Fibroblast of gingiva (primary cell): Measurements from ENCODE around the gene ARHGAP42.

ENCODE experiments used
- DNase-seq: peaks from one replicate; pipeline ENCODE4 v3.0.0-alpha.2; 2011; ENCODE audit warnings: low read depth

Gene ARHGAP42

DNA sequence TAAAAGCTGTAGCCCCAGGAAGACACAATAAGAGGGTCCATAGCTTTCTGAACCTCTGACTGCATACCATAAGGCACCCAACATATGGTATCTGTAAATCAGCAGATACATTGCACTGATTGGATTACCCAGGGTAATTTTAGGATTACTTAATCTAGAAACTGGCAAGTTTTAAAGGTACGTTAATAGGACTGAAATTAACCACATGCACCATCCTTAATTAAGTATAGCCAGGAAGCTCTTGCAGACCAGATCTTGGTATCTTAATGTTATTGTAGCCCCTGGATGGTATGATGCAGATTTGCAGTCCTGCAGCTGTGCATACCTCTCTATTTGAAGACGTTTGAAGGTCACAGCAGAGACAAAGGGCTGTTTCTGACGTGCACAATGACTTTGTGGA is 72.8 kb downstream of the ARHGAP42 start:
- no peak for DNase-seq

- no peak for DNase-seq
These were observed 73.7 kb downstream of the ARHGAP42 start for GRCh38 chr11:100760744-100761143.

GRCh38 chr11:100761841-100762240 is 74.8 kb downstream of the ARHGAP42 start:
- DNase-seq: peak; percentile 17

DNA sequence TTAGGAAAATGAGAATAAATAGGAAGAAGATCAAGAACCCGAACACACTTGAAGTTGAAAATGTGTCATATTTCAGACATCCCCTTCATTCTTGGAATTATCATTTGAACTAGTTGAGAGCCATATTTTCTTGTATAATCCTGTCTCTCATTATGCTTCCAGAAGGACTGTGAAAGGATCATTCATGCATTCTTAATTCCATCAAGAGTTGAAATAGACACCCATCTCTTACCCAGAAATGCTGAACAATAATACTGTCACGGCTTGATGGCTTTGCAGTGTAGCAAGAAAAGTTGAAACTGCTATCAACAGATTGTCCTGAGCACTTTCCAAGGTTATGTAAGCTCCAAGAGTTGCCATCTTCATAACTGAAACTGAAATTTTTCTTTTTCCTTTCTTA is 79.7 kb downstream of the ARHGAP42 start:
- DNase-seq: no peak

GRCh38 chr11:100769165-100769564 is 82.1 kb downstream of the ARHGAP42 start:
- DNase-seq: no peak

DNA sequence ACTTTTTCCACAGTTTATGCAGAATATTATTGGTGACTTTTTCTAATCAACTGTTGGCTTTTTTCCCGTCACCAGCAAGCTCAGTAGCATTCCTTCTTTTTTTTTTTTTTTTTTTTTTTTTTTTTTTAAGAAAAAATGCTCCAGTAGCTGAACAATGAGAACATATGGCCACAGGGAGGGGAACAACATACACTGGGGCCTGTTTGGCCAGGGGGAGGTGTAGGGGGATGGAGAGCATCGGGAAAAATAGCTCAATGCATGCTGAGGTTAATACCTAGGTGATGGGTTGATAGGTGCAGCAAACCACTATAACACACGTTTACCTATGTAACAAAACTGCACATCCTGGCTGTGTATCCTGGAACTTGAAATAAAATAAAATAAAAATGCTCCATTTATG is 82.5 kb downstream of the ARHGAP42 start:
- DNase-seq: no peak

GRCh38 chr11:100774132-100774531 is 87.0 kb downstream of the ARHGAP42 start:
- no peak for DNase-seq

DNA sequence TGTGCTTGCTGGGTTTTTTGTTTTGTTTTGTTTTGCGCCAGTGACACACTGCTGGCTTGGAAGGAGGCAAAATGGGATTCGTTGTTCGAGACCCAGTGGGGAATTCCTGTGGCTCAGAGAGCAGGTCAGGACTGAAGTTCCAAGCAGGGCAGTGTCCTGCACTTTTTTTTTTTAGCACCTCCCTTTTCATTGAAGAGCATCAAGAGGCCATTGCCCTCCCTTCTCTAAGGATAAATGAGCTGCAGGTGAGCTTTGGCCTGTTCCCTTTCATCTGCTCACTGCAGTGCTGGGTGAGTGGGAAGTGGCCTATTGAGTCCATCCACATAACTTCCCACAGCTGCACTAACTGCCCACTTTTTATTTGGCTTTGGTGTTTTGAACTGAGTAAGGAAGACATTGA is 87.8 kb downstream of the ARHGAP42 start:
- no peak for DNase-seq

- peak; percentile 18 for DNase-seq
These were observed 89.3 kb downstream of the ARHGAP42 start for GRCh38 chr11:100776212-100776896.

GRCh38 chr11:100777103-100777502 is 90.0 kb downstream of the ARHGAP42 start:
- no peak for DNase-seq

GRCh38 chr11:100777736-100778135 is 90.6 kb downstream of the ARHGAP42 start:
- DNase-seq: no peak

DNA sequence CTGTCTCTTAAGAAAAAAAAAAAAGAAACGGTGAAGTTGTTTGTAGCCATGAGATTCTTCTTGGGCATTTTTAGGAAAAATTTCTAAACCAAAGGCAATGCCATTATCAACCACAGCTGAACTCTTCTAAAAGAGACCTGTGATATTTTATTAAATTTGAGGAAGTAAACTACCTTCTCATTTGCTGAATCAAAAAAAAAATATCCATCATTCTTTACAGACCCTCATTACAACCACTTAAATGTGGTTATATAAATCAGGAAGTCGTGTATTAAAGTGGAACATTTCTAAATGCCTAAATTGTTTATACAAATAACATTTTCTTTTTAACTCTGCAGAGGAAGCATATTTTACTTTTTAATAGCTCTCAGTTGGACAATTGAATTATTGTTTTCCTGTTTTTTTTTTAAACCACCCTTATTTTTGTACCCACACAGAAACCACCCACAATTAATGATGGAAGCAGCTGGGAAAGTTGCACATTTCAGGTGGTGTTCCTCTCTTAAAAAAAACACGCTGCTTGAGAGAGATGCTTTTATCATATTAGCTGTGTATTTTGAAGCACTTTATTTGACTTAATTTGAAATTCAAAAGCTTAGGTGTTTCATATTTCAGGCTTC is 91.2 kb downstream of the ARHGAP42 start:
- DNase-seq: no peak

DNA sequence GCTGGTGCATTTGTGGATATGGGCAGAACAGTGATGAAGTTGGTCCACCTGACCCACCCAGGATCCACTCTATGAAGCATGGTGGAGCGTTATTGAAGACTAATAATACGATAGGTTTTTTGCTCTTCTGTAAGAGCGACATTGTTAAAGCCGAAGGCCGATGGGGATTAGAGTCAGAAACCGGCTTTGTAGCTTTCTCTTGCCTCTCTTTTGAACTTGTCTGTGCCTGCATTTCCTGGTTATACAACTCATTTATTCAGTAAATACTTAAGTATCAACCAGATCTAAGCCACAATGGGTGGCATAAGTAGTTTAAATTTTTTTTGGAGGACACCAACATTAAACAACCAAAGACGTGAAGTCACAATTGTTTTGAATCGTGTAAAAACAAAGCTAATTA is 93.4 kb downstream of the ARHGAP42 start:
- no peak for DNase-seq

DNA sequence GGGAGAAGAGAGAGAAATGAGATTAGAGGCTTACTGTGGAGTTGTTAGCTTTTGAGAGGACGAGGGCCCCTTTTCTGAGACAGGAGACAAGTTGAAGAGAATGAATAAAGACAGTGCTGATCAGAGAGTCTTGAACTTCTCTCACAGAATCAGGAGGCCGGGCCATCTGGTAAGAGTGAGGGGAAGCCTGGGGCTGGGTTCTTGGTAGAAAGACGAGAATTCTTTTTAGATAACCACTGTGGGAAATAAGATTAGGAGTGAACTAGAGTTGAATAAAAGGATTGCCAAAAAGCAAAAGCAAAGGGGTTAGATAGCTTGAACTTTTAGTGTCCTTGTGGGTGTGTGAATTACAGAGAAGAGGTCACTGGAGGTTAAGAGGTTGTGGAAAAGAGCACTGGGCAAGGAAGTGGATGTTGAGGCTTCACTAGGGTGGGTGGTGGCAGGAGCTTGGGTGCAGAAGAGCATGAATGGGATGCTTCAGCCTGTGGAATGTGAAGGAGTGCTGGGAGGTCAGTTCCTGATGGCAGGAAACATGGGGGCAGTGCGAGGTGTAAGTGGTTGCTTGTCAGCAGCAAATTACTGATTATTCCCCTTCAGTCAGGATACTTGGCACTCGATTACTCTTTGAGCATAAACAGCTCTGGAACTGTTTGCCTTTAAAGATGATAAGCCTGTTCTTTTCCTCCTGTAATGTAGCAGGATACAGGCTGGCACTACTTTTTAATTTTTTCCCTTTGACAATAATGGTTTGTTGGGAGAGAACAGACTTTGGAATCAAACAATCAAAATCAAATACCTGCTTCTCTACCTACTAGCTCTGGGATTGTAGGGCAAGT is 98.3 kb downstream of the ARHGAP42 start:
- no peak for DNase-seq

DNA sequence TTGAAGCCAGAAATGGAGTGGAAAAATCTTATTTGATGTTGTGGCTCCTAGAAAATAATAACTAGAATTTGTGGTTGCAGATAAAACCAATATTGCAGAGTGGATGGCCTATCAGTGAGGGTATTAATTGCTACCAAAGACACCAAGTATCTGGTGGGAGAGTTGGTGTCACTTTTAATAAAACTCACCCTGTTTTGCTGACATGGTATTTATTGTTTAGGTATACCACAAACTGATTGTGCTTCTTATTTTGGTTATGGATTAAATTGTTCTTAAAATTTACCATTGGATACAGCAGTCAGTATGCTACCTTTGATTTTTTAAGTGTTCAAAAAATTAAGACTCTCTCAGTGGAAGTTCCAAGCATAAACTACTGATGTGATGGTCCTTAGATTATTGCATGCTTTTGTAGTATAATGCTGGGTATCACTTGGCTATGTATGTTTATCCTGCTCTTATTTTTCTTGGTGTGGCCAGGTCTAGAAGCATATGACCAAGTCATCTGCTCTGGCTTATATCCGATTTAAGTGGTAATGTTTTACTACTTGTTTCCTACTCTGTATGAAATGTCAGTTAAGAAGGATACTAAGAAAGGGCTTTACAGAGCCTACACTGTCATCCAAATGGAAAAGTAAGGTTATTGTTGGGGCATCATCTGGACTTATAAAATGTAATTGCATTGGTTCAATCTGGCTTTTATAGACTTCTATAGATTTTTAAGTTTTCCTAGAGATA is 101.6 kb downstream of the ARHGAP42 start:
- no peak for DNase-seq

DNA sequence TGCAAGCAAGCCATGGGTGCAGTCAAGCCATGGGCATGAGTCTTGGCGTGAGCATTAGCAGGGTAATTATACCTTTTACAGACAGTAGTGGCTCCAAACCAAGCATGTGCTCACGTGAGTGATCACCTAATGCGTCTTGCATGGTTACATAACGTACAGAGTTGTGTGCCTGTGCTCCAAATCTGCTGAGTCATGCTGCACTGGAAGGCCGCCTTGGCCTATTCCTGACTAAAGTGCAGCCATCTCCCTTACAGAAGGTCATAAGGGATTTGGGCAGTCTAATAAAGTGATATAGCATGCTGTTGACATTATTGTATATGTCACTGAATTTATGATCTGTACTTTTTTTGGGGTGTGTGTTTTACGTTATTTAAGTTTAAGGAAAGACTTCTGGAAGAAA is 102.4 kb downstream of the ARHGAP42 start:
- no peak for DNase-seq

DNA sequence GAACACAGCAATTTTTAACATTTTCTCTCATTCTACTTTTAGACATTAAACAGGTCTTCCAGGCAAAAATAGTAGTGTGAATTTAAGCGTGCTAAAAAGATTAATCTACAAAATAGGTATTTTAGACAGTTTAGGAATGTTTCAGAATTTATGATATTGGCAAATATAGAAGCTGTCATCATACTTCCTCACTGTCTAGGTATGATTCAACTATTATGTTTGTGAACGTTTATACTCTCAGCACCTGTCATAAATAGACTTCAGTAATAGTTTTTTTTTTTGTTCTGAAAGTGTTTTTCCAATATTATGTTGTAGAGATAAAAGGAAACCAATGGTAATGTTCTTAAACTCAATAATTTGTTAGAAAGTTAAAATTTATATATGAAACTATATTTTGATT is 103.0 kb downstream of the ARHGAP42 start:
- DNase-seq: no peak

DNA sequence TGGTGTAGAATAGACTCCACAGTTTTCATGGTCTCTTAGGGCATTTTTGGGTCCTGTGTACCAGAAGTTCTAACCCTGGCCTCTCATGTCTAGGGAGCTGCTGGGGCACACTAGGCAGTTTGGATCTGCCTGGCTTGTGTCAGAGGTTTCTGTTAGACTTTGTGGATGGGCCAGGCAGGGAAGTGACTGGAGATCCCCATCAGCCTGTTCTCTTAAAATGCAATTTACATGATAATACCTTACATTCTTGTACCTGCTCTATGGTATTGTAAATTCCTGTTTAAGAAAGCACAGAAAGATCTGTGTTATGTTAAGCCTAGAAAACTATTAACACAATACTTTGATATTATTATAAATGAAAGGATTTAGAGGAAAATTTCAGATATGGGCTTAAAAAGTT is 104.0 kb downstream of the ARHGAP42 start:
- no peak for DNase-seq

GRCh38 chr11:100791860-100792259 is 104.8 kb downstream of the ARHGAP42 start:
- no peak for DNase-seq

DNA sequence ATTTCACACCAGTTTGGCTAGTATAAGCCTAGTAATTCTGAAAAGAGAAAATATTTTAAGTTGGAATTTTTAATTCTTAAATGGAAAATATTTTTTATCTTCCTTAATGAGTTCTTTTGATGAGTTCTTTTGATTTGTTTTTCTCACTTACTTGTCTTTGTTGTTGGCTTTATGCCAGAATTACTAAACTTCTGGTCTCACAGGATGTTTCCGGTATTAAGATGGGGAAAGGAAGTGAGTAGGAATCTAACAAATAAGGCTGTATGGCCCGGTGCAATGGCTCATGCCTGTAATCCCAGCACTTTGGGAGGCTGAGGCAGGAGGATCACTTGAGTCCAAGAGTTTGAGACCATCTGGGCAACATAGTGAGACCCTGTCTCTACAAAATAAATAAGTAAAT is 106.4 kb downstream of the ARHGAP42 start:
- DNase-seq: no peak

GRCh38 chr11:100794446-100794845 is 107.4 kb downstream of the ARHGAP42 start:
- no peak for DNase-seq

DNA sequence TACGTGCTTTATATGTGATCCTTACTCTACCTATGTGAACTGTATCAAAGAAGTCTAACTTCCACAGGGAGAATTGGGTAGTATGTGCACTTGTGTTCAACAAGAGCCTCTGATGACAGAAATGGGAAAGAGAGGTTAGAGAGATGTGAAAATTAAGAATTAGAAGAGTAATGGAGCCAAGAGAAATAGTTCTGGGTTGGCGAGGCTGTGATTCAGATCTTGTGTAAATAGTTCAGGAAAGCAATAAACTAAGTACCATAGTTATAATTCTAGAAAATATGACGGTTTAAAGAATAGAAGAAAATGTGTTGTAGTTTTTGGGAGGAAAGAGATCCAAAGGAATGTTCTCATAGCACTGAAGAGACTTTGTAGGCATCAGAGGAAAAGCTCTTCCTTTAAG is 112.4 kb downstream of the ARHGAP42 start:
- DNase-seq: no peak

- no peak for DNase-seq
These were observed 113.1 kb downstream of the ARHGAP42 start for GRCh38 chr11:100800202-100800601.
